Spinal cord (tissue), 10 donors: Measurements from ENCODE around the gene FABP7. TPM values are rescaled to one million over a fixed set of nuclear protein-coding genes. Genes with fewer than 3 reads are reported as not detected.

Experiments
- DNase-seq, 6 donors: peaks; one replicate each; pipeline versions ENCODE4 v3.0.0 to v3.0.0-alpha.2; 2013 to 2015; ENCODE audit warnings: low spot score in 6 of 6, low read depth in 4 of 6
- H3K27ac ChIP-seq: one replicate; pipeline ENCODE4 v1.5.1; 2013; ENCODE audit warnings: low read depth, low read length, control low read depth
- H3K27me3 ChIP-seq: one replicate; pipeline ENCODE4 v1.6.1; 2013; ENCODE audit warnings: low read length; ENCODE audit not compliant: control insufficient read depth, insufficient read depth
- H3K36me3 ChIP-seq: one replicate; pipeline ENCODE4 v1.6.1; 2013; ENCODE audit warnings: low read length; ENCODE audit not compliant: control insufficient read depth, insufficient read depth
- H3K4me1 ChIP-seq: one replicate; pipeline ENCODE4 v1.6.1; 2013; ENCODE audit warnings: low read length; ENCODE audit not compliant: control insufficient read depth, insufficient read depth
- H3K4me3 ChIP-seq: one replicate; pipeline ENCODE4 v1.5.1; 2013; ENCODE audit warnings: low read depth, low read length, control low read depth
- H3K9me3 ChIP-seq: one replicate; pipeline ENCODE4 v1.6.1; 2013; ENCODE audit warnings: low read length; ENCODE audit not compliant: control insufficient read depth, insufficient read depth
- WGBS: methylation state at CpG from one replicate; pipeline ENCODE4 v1.1.5; 2013; ENCODE audit warnings: missing lambda C conversion rate; ENCODE audit not compliant: insufficient coverage; 5-methylcytosine and 5-hydroxymethylcytosine counted together
- polyA plus RNA-seq, 2 donors: library from polyadenylated mRNA; unstranded; fragments of 120-200 nt; gene quantifications; one replicate each; pipeline ENCODE4 v1.2.1, GENCODE V29; 2013; ENCODE audit not compliant: insufficient read length in 2 of 2
- total RNA-seq, 2 donors: library from RNA; depleted of rRNA in 1 of 2; stranded (reverse); fragments of 120-200 nt in 1 of 2; fragments of >200 nt in 1 of 2; gene quantifications; one replicate each; pipeline versions ENCODE4 v1.2.3 to v1.2.4, GENCODE V29; 2013 to 2014
- donor health status: healthy.

FABP7 gene
- total and polyA plus RNA-seq, 4 donors = 138 to 537 (median 272) TPM

- Histone ChIP-seq H3K4me1 (no peaks in the 10 kb centered on the region), H3K4me3 (no peak overlapping the region), H3K27ac (peak overlapping the region; percentile 63), H3K9me3 (no peaks in the 10 kb centered on the region), H3K27me3 (no peaks in the 10 kb centered on the region), H3K36me3 (no peaks in the 10 kb centered on the region)
- DNase-seq = peak in 1 of 6 donors; percentile 69
- 40% methylated on average over 1 of the region's 5 CpGs for WGBS
Observed at GRCh38 chr6:122753688-122754056, 25.8 kb upstream of the FABP7 start.

- no peak overlapping the region for H3K4me3 ChIP-seq
- H3K4me1 ChIP-seq = no peaks in the 10 kb centered on the region
- H3K36me3 ChIP-seq = no peaks in the 10 kb centered on the region
- no peaks in the 10 kb centered on the region for H3K9me3 ChIP-seq
- H3K27me3 ChIP-seq = no peaks in the 10 kb centered on the region
- WGBS = 74% methylated on average over 4 of the region's 5 CpGs
- DNase-seq = no peak
- peak overlapping the region; percentile 44 for H3K27ac ChIP-seq
Observed at GRCh38 chr6:122754191-122754731, 25.3 kb upstream of the FABP7 start.

- WGBS = 70% methylated on average over 9 of the region's 9 CpGs
- DNase-seq = no peak
- no peaks in the 10 kb centered on the region for H3K4me1 ChIP-seq
- no peaks in the 10 kb centered on the region for H3K9me3 ChIP-seq
- no peak overlapping the region for H3K27ac ChIP-seq
- H3K36me3 ChIP-seq = no peaks in the 10 kb centered on the region
- H3K4me3 ChIP-seq = no peak overlapping the region
- H3K27me3 ChIP-seq = no peaks in the 10 kb centered on the region
Observed at GRCh38 chr6:122755901-122756300, 23.6 kb upstream of the FABP7 start.

GRCh38 chr6:122758927-122759334, 20.6 kb upstream of the FABP7 start:
- Histone ChIP-seq H3K27ac (no peak overlapping the region), H3K36me3 (no peaks in the 10 kb centered on the region), H3K4me3 (no peak overlapping the region), H3K9me3 (no peaks in the 10 kb centered on the region), H3K4me1 (no peaks in the 10 kb centered on the region), H3K27me3 (no peaks in the 10 kb centered on the region)
- no peak for DNase-seq
- no CpG with 5 or more reads among the region's 1 CpG for WGBS

- no peaks in the 10 kb centered on the region for H3K36me3 ChIP-seq
Observed at GRCh38 chr6:122760330-122760729, 19.2 kb upstream of the FABP7 start.

GRCh38 chr6:122766256-122766655, 13.3 kb upstream of the FABP7 start:
- no peaks in the 10 kb centered on the region for H3K4me1 ChIP-seq
- H3K4me3 ChIP-seq = no peak overlapping the region
- no peaks in the 10 kb centered on the region for H3K27me3 ChIP-seq
- H3K36me3 ChIP-seq = no peaks in the 10 kb centered on the region
- no peak for DNase-seq
- no peak overlapping the region for H3K27ac ChIP-seq
- no peaks in the 10 kb centered on the region for H3K9me3 ChIP-seq

More at GRCh38 chr6:122760330-122760729, 19.2 kb upstream of the FABP7 start:
- DNase-seq = peak in 1 of 6 donors; percentile 53
- Histone ChIP-seq H3K27me3 (no peaks in the 10 kb centered on the region), H3K4me3 (no peak overlapping the region), H3K4me1 (no peaks in the 10 kb centered on the region), H3K9me3 (no peaks in the 10 kb centered on the region), H3K27ac (no peak overlapping the region)

- no peaks in the 10 kb centered on the region for H3K9me3 ChIP-seq
- H3K36me3 ChIP-seq = no peaks in the 10 kb centered on the region
- no CpG with 5 or more reads among the region's 1 CpG for WGBS
- no peaks in the 10 kb centered on the region for H3K4me1 ChIP-seq
- no peak overlapping the region for H3K4me3 ChIP-seq
- H3K27me3 ChIP-seq = no peaks in the 10 kb centered on the region
- peak in 1 of 6 donors; percentile 82 for DNase-seq
- no peak overlapping the region for H3K27ac ChIP-seq
Observed at GRCh38 chr6:122770835-122771601, 8.5 kb upstream of the FABP7 start.

- no peaks in the 10 kb centered on the region for H3K36me3 ChIP-seq
- no peak for DNase-seq
- WGBS = 96% methylated on average over 3 of the region's 3 CpGs
- no peaks in the 10 kb centered on the region for H3K4me1 ChIP-seq
- H3K27ac ChIP-seq = no peak overlapping the region
- no peaks in the 10 kb centered on the region for H3K27me3 ChIP-seq
- no peaks in the 10 kb centered on the region for H3K9me3 ChIP-seq
- H3K4me3 ChIP-seq = no peak overlapping the region
Observed at GRCh38 chr6:122772724-122773415, 6.6 kb upstream of the FABP7 start.

GRCh38 chr6:122775975-122776374, 3.5 kb upstream of the FABP7 start:
- Histone ChIP-seq H3K27me3 (no peaks in the 10 kb centered on the region), H3K36me3 (no peaks in the 10 kb centered on the region), H3K27ac (no peak overlapping the region), H3K9me3 (no peaks in the 10 kb centered on the region), H3K4me3 (no peak overlapping the region), H3K4me1 (no peaks in the 10 kb centered on the region)
- no peak for DNase-seq

- 67% methylated on average over 4 of the region's 5 CpGs for WGBS
- H3K27me3 ChIP-seq = no peaks in the 10 kb centered on the region
- DNase-seq = peak in 2 of 6 donors; percentile 42 to 49
- H3K4me3 ChIP-seq = peak overlapping the region; percentile 42
- no peaks in the 10 kb centered on the region for H3K9me3 ChIP-seq
- H3K36me3 ChIP-seq = no peaks in the 10 kb centered on the region
- peak overlapping the region; percentile 78 for H3K27ac ChIP-seq
- peaks cover 3% of the 10 kb centered on the region for H3K4me1 ChIP-seq
Observed at GRCh38 chr6:122778302-122778701, 1.2 kb upstream of the FABP7 start.
